Hepatocyte (in vitro differentiated cells): ENCODE results near the gene ENDOD1.

Experiments used
- EZH2 ChIP-seq: fragments of 200-600 bp; sonication (generic); IDR thresholded peaks from 2 replicates; pipeline ENCODE4 v1.6.1; 2016; ENCODE audit warnings: antibody characterized with exemption, mild to moderate bottlenecking, borderline replicate concordance
- EZH2phosphoT487 ChIP-seq: fragments of 200-600 bp; sonication (generic); IDR thresholded peaks from one replicate; pipeline ENCODE4 v1.6.1; 2018; ENCODE audit warnings: antibody characterized with exemption, mild to moderate bottlenecking, low read depth, moderate library complexity; ENCODE audit not compliant: unreplicated experiment, severe bottlenecking
- TF ChIP-seq, protein P1 (sequence below): fragments of 200-600 bp; sonication (generic); IDR thresholded peaks from 2 replicates; pipeline ENCODE4 v1.5.1; 2016; ENCODE audit warnings: antibody characterized with exemption, mild to moderate bottlenecking; ENCODE audit not compliant: poor library complexity

DNA sequence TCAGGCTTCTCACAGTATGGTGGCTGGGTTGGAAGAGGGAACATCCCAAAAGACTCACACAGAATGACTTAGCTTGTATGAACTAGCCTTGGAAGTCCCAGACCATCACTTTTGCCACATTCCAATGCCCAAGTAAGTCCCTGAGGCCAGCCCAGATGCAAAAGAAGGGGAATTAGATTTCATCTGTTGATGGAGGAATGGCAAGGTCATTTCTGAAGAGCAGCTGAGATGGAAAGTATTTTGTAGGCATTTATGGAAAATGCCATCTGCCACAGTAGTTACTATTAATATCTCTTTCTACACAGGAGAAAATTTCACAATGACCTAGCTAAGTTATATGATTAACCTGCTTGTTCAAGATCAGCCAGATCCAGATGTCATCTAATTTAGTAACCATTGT is 58.8 kb downstream of the ENDOD1 start:
- TF ChIP-seq, protein P1, sequence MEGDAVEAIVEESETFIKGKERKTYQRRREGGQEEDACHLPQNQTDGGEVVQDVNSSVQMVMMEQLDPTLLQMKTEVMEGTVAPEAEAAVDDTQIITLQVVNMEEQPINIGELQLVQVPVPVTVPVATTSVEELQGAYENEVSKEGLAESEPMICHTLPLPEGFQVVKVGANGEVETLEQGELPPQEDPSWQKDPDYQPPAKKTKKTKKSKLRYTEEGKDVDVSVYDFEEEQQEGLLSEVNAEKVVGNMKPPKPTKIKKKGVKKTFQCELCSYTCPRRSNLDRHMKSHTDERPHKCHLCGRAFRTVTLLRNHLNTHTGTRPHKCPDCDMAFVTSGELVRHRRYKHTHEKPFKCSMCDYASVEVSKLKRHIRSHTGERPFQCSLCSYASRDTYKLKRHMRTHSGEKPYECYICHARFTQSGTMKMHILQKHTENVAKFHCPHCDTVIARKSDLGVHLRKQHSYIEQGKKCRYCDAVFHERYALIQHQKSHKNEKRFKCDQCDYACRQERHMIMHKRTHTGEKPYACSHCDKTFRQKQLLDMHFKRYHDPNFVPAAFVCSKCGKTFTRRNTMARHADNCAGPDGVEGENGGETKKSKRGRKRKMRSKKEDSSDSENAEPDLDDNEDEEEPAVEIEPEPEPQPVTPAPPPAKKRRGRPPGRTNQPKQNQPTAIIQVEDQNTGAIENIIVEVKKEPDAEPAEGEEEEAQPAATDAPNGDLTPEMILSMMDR, result no peak
- TF ChIP-seq EZH2phosphoT487, result no peak
- no peak for TF ChIP-seq EZH2
